NCI-H524 treated with DMSO at 0.1 percent for 48 hours (cell line): ENCODE data around the gene CTRB1.
A peak's percentile ranks its signal among the peaks of the same experiment; 100 is the strongest.
"Not testable (repeated sequence)": the region's sequence is repeated elsewhere in the genome, so short reads cannot be mapped to it uniquely, and the experiment has no call there.

Experiments
- DNase-seq: peaks from one replicate; lab custom pipeline; 2025; lab: John Stamatoyannopoulos, UW

CTRB1 gene

GRCh38 chr16:75254359-75254837 lies 35.6 kb downstream of the CTRB1 start:
- no peak for DNase-seq

- no peak for DNase-seq
Measured at GRCh38 chr16:75256059-75256571, 37.3 kb downstream of the CTRB1 start.

DNA sequence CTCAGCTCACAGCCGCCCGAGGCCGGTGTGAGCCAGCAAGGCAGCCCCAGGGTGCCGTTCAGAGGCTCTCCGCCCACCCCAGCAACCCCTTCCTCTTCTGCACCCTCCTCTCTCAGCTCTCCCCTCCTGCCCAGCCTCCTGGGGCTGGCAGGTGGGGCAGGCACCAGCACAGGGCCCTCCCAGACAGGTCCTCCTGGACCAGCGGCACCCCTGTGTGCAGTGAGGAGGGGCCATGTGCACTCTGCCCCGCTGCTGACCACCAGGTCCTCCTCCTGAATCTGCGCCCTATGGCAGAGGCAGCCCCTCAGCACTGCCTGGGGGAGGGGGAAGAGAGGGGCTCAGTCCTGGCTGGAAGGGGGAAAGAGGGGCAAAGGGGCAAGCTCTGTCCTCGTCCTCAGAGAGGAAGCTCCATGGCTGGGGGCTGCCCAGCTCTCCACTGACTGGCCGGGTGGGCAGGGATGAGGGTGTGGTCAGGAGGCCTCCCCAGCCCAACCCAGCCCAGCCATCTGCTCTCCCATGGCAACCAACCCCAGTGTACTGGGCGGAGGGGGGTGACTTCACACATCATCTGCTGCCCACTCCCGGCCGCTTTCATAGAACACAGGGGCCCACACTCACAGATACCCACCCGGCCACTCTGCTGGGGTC lies 38.0 kb downstream of the CTRB1 start:
- peak; percentile 25 for DNase-seq

DNA sequence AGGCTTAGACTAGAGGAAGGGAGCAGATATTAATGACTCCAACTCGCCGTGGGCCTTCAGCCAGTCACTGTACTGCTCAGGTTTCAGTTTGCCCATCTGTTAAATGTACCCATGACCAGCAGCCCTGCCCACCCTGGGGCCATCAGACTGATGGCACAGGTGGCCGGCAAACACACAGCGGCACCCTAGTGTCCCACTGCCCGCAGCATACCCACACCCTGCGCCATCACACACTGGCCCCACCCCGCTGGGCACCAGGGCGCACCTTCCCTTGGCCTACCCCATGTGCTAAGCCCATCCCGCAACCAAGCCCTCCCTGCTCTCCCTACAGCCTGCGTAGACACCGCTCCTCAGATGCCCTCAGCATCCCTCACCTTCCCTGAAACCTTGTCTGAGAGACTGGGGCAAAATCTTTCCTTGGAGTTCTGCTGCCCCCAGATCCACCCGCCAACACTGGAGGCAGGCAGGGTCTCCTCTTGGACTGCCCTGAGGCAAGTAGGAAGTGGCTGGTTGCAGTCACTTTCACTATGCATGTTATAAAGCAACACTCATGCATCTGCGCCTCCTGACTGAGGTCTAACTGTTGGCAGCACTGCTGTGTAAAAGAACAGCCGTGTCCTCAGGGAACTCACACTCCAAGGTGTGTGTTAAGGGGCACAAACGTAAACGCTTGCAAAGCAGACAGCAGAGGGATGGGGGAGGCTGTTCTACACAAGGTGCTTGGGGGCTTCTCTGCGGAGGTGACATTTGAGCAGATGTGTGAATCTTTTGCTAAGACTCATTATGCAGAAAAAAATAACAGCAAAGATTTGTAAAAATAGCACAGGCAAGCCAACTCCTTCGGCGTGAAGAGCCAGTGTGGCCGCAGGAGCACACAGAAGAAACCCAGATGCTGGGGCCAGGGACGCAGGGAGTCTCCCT lies 39.4 kb downstream of the CTRB1 start:
- no peak for DNase-seq

- no peak for DNase-seq
Measured at GRCh38 chr16:75258807-75259141, 40.0 kb downstream of the CTRB1 start.

DNA sequence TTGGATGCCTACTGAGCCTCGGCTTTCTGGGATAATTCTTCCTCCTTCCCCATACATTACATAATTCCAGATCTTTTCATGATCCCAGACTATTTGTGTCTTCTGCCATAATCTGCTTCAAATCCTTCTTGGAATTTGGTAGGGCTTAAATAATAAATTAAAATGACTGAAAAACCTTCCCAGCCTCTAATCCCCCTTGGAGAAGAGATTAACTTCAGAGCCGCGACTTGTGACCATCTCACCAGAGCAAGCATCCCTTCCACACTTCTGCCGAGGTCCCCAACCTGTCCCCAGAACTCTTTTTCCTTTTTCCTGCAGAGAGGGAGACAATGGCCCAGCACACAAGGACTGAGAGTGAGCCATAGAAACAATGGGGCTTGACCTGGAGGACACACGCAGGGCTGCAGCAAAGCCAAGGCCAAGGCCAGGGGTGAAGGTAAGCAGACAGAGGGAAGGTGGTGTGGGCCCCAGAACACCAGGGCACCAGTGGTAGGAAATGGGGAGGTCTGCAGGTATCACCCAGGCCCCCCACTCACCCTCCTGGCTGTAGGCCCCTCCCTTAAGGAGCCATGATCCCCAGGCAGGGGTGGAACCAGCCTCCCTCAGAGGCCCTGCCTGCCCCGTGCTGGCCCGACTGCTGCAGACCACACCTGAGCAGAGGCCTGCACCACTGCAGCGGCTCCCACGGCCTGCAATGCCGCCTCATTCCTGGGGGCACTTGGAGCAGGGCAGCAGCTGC lies 42.2 kb downstream of the CTRB1 start:
- DNase-seq: peak; percentile 44

DNA sequence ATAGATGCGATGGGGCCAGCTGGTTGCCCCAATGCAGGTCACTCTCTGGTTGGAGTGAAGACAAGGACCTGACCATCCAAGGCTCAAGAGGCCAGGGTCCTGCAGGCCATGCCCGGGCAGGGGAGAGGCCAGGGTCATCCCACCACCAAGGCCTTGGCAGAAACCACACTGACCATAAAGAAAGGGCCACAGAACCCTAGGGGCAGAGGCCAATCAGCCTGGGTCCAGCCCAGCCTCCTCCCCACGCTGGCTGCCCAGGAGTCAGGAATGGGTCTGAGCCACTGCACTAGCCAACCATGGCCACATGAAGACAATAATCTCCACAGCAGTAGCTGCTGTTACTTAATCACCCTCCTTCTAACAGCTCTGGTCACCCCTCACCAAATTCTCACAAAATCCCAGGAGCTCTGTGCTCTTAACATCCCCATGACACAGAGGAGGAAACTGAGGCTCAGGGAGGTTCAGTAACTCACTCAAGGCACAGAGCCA lies 42.8 kb downstream of the CTRB1 start:
- no peak for DNase-seq

- no peak for DNase-seq
Measured at GRCh38 chr16:75262104-75262799, 43.5 kb downstream of the CTRB1 start.

- DNase-seq: no peak
Measured at GRCh38 chr16:75262800-75263127, 44.0 kb downstream of the CTRB1 start.

DNA sequence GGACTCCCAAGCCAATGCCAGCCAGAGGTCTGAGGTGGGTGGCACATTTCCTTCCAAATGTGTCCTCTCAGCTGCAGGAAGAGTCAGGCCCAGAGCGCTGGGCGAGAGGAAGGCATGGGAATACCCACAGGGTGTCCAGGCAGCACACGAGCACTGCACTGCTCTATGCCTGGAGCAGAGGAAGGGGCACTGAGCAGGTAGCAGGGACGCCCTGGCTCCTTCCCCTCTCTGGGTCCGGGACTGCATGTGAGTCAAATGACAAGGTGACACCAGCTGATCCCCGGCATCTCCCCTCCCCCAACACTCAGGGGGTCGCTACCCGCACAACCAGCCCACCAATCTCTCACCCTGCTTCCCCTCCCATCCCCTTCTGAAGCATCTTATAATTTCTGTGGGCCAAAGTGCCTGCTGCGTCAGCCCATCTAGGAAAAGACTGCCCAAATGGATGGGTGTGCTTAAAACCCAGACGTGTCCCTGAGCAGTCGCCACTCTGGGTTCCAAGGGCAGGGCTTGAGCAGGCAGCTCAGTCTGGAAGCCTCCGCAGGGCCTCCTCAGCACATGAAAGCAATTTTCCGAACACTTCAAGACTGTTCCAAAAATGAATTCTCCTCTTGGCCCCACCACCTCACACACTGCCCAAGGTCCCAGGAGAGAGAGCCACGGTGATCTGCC lies 44.6 kb downstream of the CTRB1 start:
- no peak for DNase-seq

DNA sequence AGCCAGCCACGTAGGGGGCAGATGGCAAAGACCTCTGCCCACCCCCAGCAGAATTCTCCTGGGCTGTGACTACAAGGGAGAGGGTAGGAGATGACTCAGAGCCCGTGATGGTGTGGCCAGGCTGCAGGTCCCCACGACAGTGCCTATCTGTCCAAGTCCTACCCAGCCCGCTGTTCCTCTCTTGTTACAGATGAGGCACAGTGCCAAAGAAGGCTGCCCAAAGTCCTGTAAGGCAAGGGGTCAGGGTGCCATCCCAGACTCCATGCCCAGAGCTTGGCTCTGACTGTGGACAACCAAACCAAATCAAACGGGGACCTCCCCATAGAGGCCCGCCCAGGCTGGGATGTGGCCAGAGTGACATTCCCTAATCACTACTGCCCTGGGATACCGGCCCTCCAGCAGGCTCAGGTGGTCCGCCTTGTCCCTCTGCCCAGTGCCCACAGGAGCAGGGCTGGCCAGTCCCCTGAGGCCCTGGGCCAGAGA lies 45.2 kb downstream of the CTRB1 start:
- no peak for DNase-seq

DNA sequence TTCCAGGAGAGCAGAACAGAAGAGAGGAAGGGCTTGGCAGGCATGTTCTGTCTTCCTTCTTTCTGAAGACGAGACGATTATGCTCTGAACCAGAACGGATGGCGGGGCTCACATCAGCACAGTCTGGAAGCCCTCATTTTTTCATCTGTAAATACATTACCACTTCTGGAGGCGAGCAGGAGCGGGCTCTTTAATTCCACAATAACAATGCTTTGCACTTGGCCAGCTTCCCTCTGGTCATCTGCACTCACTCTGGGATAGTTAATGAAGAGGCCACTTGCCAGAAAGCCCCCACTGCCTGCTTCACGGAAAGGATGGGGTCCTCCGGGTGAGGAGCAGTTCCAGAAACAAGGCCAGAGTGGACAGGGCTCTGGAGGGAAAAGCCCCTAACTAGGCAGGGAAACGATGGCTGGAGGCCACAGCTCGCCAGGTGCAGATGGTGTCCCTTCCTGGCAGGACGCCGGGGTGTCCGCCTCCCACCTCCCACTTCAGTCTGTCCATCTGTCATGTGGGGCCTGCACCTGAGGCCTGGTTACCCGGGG lies 45.7 kb downstream of the CTRB1 start:
- peak; percentile 64 for DNase-seq

DNA sequence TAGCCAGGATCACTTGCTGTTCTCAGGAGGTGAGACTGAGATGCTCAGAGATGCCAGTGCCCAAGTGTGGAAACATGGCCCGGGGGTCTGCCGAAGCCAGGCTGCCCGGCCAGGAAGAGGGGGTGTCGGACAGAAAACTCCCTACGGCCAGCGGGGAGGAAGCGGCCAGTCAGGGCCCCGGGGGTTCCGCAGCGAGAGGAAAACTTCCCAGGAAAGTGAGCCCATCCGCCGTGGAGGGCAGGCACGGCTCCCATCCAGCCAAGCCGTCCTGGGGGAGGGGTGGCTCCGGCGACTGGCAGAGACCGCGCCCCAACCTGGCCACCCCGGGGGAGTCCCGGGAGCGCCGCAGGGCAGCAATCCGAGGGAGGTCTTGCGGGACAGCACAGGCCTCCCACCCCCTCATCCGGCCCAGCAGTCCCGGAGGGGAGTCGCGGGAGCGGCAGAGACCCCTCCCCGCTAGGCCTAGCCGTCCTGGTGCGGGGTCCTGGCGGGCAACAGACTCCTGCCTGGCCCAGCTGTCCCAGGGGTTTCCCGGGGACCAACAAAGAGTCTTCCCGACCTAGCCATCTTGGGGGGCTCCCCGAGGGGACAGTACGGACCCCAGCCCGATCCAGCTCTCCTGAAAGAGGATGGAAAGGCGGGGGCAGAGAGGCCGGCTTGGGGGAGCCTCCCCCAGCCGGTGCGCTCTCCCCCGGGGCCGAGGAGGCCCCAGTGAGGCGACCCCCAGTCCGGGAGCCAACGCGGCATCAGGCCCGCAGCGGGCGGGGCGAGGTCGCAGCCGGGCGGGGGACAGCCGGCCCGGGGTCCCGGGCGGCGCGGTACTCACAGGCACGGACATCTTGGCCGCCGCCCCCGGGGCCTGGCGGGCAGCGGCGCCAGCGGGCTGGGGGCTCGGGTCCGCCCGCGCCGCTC lies 46.5 kb downstream of the CTRB1 start:
- DNase-seq: no peak

DNA sequence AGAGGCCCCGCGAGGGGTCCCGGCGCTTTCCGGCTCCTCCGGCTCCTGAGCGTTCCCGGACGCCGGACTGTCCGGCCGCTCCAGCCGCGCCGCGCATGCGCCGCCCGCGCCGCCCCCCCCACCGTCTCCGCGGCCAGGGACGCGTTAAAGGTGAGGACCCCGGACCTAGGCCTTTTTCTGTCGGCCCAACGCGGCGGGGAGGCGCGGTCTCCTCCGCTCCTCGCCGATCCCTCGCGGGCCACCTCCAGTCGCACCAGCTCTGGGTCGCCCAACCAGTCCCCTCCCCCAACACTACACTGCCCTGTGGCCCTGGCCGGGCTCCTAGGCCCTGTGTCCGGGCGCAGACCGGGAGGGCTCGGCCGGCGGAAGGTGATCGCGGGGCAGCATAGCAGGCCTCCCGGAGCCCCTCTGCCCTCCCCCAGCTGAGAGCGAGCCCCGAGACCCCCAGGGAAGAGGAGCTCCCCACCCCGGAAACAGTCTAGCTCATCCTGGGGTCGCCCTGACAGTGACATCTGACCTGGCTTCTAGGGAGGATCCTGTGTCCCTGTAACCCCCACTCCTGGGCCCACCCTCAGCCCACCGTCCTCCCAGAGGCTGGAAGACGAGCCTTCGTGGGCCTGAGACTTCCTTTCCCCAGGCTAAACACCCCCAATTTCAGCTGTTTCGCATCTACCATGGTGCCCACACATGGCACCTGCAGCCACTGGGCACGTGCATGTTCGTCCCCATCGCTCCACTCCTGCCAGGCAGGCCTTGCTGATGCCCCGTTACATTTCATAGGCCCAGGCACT lies 47.3 kb downstream of the CTRB1 start:
- no peak for DNase-seq

- DNase-seq: peak; percentile 51
Measured at GRCh38 chr16:75266738-75267630, 48.2 kb downstream of the CTRB1 start.

DNA sequence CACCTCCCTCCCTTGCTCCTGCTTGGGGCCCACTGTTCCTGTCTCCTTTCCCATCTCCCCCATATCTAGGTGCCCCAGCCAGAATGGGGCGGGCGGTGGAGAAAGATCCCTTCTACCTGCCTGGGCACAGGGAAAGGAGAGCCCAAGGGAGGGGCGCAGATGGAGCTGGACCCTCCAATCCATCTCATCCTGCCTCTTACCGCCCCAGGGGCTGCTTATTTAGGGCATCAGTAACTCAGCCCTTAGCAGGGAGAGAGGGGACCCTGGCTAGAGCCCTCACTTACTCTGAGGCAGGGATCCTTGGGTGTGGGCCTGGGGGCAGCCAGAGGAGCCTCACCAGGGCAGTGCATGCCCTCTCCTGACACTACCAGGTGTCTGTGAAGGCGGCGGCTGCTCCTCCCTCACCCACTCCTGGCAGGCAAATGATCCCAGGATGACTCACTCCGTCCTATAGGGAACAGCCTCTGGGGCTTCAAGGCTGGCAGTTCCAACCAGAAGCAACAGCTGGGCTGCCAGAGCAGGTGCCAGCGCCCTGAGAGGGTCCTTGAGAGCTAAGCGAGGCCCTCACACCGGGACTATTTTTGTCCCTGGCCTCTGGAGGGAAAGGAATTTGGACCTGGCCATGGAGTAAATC lies 49.0 kb downstream of the CTRB1 start:
- peak; percentile 96 for DNase-seq

GRCh38 chr16:75269358-75269757 lies 50.6 kb downstream of the CTRB1 start:
- not testable (repeated sequence) for DNase-seq
